Stomach smooth muscle (tissue), 2 donors: ENCODE measurements around the gene MYO3B.

Experiments
- H3K27ac ChIP-seq: one replicate; pipeline ENCODE4 v1.7.0; 2013; ENCODE audit warnings: mild to moderate bottlenecking, low read length, inconsistent platforms
- H3K27me3 ChIP-seq, 2 donors: one replicate each; pipeline ENCODE4 v1.7.0; 2013; ENCODE audit warnings: low read length in 2 of 2; ENCODE audit not compliant: insufficient read depth in 2 of 2, control insufficient read depth in 1 of 2
- H3K36me3 ChIP-seq, 2 donors: one replicate each; pipeline ENCODE4 v1.7.0; 2013; ENCODE audit warnings: low read length in 2 of 2; ENCODE audit not compliant: control insufficient read depth in 2 of 2, insufficient read depth in 2 of 2
- H3K4me1 ChIP-seq: one replicate; pipeline ENCODE4 v1.7.0; 2013; ENCODE audit warnings: low read length; ENCODE audit not compliant: control insufficient read depth, insufficient read depth
- H3K4me3 ChIP-seq, 2 donors: one replicate each; pipeline ENCODE4 v1.7.0; 2013; ENCODE audit warnings: low read length in 2 of 2
- H3K9ac ChIP-seq, 2 donors: one replicate each; pipeline ENCODE4 v1.7.0; 2013; ENCODE audit warnings: low read length in 2 of 2, mild to moderate bottlenecking in 1 of 2
- H3K9me3 ChIP-seq, 2 donors: one replicate each; pipeline ENCODE4 v1.7.0; 2013; ENCODE audit warnings: low read length in 2 of 2; ENCODE audit not compliant: control insufficient read depth in 2 of 2
- donor health status: healthy.
- donor health status: Pancreatic carcinoma.

MYO3B gene

GRCh38 chr2:170368370-170368769, 190.4 kb downstream of the MYO3B start:
- Histone ChIP-seq H3K4me1 (no peaks in the 10 kb centered on the region), H3K9me3 (no peaks in the 10 kb centered on the region), H3K9ac (no peak overlapping the region), H3K27ac (no peak overlapping the region), H3K36me3 (no peaks in the 10 kb centered on the region), H3K4me3 (no peak overlapping the region), H3K27me3 (peaks cover 5 to 29% of the 10 kb centered on the region in 2 donors)

- no peak overlapping the region for H3K9ac ChIP-seq
- H3K27me3 ChIP-seq = peaks cover 5 to 29% of the 10 kb centered on the region in 2 donors
- no peaks in the 10 kb centered on the region for H3K36me3 ChIP-seq
These were observed 191.3 kb downstream of the MYO3B start for GRCh38 chr2:170369228-170369627.

GRCh38 chr2:170369894-170370293, 191.9 kb downstream of the MYO3B start:
- peaks cover 5 to 29% of the 10 kb centered on the region in 2 donors for H3K27me3 ChIP-seq
- H3K27ac ChIP-seq = no peak overlapping the region
- H3K4me3 ChIP-seq = no peak overlapping the region
- H3K9ac ChIP-seq = no peak overlapping the region
- no peaks in the 10 kb centered on the region for H3K4me1 ChIP-seq
- no peaks in the 10 kb centered on the region for H3K36me3 ChIP-seq
- no peaks in the 10 kb centered on the region for H3K9me3 ChIP-seq

More at GRCh38 chr2:170369228-170369627, 191.3 kb downstream of the MYO3B start:
- Histone ChIP-seq H3K27ac (no peak overlapping the region), H3K4me3 (no peak overlapping the region), H3K9me3 (no peaks in the 10 kb centered on the region), H3K4me1 (no peaks in the 10 kb centered on the region)

- H3K9me3 ChIP-seq = no peaks in the 10 kb centered on the region
- H3K4me1 ChIP-seq = no peaks in the 10 kb centered on the region
- peaks cover 2 to 29% of the 10 kb centered on the region in 2 donors for H3K27me3 ChIP-seq
- no peak overlapping the region for H3K9ac ChIP-seq
- H3K27ac ChIP-seq = no peak overlapping the region
- H3K36me3 ChIP-seq = no peaks in the 10 kb centered on the region
- H3K4me3 ChIP-seq = no peak overlapping the region
These were observed 193.5 kb downstream of the MYO3B start for GRCh38 chr2:170371231-170371998.

GRCh38 chr2:170375192-170375591, 197.2 kb downstream of the MYO3B start:
- H3K4me3 ChIP-seq = no peak overlapping the region
- H3K9ac ChIP-seq = no peak overlapping the region
- H3K4me1 ChIP-seq = no peaks in the 10 kb centered on the region
- H3K27me3 ChIP-seq = peaks cover 0 to 6% of the 10 kb centered on the region in 2 donors
- no peaks in the 10 kb centered on the region for H3K36me3 ChIP-seq
- no peaks in the 10 kb centered on the region for H3K9me3 ChIP-seq
- H3K27ac ChIP-seq = no peak overlapping the region

- H3K27me3 ChIP-seq = no peaks in the 10 kb centered on the region
- H3K27ac ChIP-seq = no peak overlapping the region
- H3K36me3 ChIP-seq = no peaks in the 10 kb centered on the region
- H3K4me3 ChIP-seq = no peak overlapping the region
- H3K9ac ChIP-seq = no peak overlapping the region
- no peaks in the 10 kb centered on the region for H3K4me1 ChIP-seq
- H3K9me3 ChIP-seq = no peaks in the 10 kb centered on the region
These were observed 199.7 kb downstream of the MYO3B start for GRCh38 chr2:170377500-170378207.

- Histone ChIP-seq H3K4me3 (no peak overlapping the region), H3K9me3 (no peaks in the 10 kb centered on the region), H3K27me3 (no peaks in the 10 kb centered on the region), H3K27ac (no peak overlapping the region), H3K9ac (no peak overlapping the region), H3K4me1 (no peaks in the 10 kb centered on the region), H3K36me3 (no peaks in the 10 kb centered on the region)
These were observed 202.3 kb downstream of the MYO3B start for GRCh38 chr2:170380267-170380666.

GRCh38 chr2:170381678-170382077, 203.7 kb downstream of the MYO3B start:
- H3K27ac ChIP-seq = no peak overlapping the region
- H3K4me3 ChIP-seq = no peak overlapping the region
- H3K27me3 ChIP-seq = no peaks in the 10 kb centered on the region
- no peaks in the 10 kb centered on the region for H3K9me3 ChIP-seq
- H3K9ac ChIP-seq = no peak overlapping the region
- no peaks in the 10 kb centered on the region for H3K36me3 ChIP-seq
- H3K4me1 ChIP-seq = no peaks in the 10 kb centered on the region

- no peaks in the 10 kb centered on the region for H3K4me1 ChIP-seq
- no peaks in the 10 kb centered on the region for H3K36me3 ChIP-seq
- H3K9ac ChIP-seq = no peak overlapping the region
- H3K4me3 ChIP-seq = no peak overlapping the region
- no peak overlapping the region for H3K27ac ChIP-seq
- H3K27me3 ChIP-seq = no peaks in the 10 kb centered on the region
- no peaks in the 10 kb centered on the region for H3K9me3 ChIP-seq
These were observed 208.6 kb downstream of the MYO3B start for GRCh38 chr2:170386554-170386953.

GRCh38 chr2:170391018-170391417, 213.1 kb downstream of the MYO3B start:
- Histone ChIP-seq H3K27me3 (no peaks in the 10 kb centered on the region), H3K27ac (no peak overlapping the region), H3K36me3 (no peaks in the 10 kb centered on the region), H3K9ac (no peak overlapping the region), H3K9me3 (no peaks in the 10 kb centered on the region), H3K4me1 (peaks cover 5% of the 10 kb centered on the region), H3K4me3 (no peak overlapping the region)

- Histone ChIP-seq H3K9ac (no peak overlapping the region), H3K27ac (no peak overlapping the region), H3K4me1 (peaks cover 5% of the 10 kb centered on the region), H3K36me3 (no peaks in the 10 kb centered on the region), H3K27me3 (no peaks in the 10 kb centered on the region), H3K9me3 (no peaks in the 10 kb centered on the region), H3K4me3 (no peak overlapping the region)
These were observed 213.8 kb downstream of the MYO3B start for GRCh38 chr2:170391697-170392096.
